GM18873 (cell line): ENCODE data around the gene TOR1A.

Experiments used
- ATAC-seq: cut with Tn5 transposase; IDR thresholded peaks from one replicate; pipeline ENCODE4 v1.9.1; 2021; ENCODE audit warnings: mild to moderate bottlenecking, moderate library complexity, moderate number of reproducible peaks; ENCODE audit not compliant: unreplicated experiment, low FRiP score

The TOR1A gene

GRCh38 chr9:129823935-129824601 is at the start of gene TOR1A:
Gene TOR1A, minus strand, starts transcription at chr9:129824136. Its CDS starts 51 bp downstream, at chr9:129824085.
- peak; percentile 80 for ATAC-seq

- ATAC-seq, result no peak
Observed at GRCh38 chr9:129871046-129871445, 47.1 kb upstream of the TOR1A start.

GRCh38 chr9:129869585-129870501 is 45.9 kb upstream of the TOR1A start:
- no peak for ATAC-seq

GRCh38 chr9:129868872-129869486 is 45.0 kb upstream of the TOR1A start:
- ATAC-seq, result no peak

- no peak for ATAC-seq
Observed at GRCh38 chr9:129868023-129868871, 44.3 kb upstream of the TOR1A start.

GRCh38 chr9:129867136-129868022 is 43.4 kb upstream of the TOR1A start:
- no peak for ATAC-seq

- no peak for ATAC-seq
Observed at GRCh38 chr9:129866394-129867135, 42.6 kb upstream of the TOR1A start.

GRCh38 chr9:129865668-129866320 is 41.9 kb upstream of the TOR1A start:
- ATAC-seq, result no peak

GRCh38 chr9:129864991-129865647 is 41.2 kb upstream of the TOR1A start:
- ATAC-seq, result no peak

GRCh38 chr9:129863059-129863690 is 39.2 kb upstream of the TOR1A start:
- no peak for ATAC-seq

GRCh38 chr9:129861447-129861827 is 37.5 kb upstream of the TOR1A start:
- no peak for ATAC-seq

- ATAC-seq, result no peak
Observed at GRCh38 chr9:129860653-129861446, 36.9 kb upstream of the TOR1A start.

- no peak for ATAC-seq
Observed at GRCh38 chr9:129858167-129858962, 34.4 kb upstream of the TOR1A start.

GRCh38 chr9:129857207-129857606 is 33.3 kb upstream of the TOR1A start:
- no peak for ATAC-seq

GRCh38 chr9:129854588-129855110 is 30.7 kb upstream of the TOR1A start:
- ATAC-seq, result no peak
